ENCODE results near the gene MLLT6.

MLLT6 gene

DNA sequence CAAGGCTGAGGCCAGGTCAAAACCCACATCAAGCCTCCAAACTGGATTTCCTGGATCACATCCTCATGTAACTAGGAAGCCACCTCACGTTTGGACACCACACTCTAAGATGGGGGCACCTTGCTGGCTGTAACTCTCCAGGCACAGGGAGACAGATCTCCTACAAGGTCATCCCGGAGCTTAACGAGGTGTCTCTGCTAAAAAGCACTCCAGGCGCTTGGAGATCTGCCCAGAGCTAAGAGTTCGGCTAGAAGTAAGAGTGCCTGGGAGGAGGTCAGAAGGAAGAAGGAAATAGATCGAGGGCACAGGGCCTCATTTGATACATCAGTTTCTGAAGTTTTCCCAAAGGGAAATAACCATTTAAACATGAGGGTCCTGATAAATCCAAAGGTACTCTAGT lies 63.3 kb downstream of the MLLT6 start:
- no peak for DNase-seq (ENCODE audit: low spot score)

DNA sequence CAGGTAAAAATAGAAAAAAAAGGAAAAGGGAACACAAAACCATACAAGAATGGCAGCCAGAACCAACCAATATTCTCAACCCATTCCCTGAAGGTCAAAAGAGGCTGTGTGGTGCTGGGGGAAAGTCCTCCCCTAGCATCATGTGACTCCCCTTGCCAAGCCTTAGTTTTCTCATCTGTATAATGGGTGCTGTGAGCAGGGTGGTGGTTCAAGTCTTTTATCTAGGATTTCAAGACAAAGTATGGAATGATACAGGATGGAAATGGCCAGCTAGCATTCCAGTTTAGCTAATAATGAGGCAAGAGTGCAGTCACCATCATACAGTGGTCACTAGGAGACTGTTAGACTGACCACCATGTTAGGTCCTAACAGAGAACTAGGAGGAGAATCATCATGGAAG lies 68.2 kb downstream of the MLLT6 start:
- no peak for DNase-seq (ENCODE audit: low spot score)

DNA sequence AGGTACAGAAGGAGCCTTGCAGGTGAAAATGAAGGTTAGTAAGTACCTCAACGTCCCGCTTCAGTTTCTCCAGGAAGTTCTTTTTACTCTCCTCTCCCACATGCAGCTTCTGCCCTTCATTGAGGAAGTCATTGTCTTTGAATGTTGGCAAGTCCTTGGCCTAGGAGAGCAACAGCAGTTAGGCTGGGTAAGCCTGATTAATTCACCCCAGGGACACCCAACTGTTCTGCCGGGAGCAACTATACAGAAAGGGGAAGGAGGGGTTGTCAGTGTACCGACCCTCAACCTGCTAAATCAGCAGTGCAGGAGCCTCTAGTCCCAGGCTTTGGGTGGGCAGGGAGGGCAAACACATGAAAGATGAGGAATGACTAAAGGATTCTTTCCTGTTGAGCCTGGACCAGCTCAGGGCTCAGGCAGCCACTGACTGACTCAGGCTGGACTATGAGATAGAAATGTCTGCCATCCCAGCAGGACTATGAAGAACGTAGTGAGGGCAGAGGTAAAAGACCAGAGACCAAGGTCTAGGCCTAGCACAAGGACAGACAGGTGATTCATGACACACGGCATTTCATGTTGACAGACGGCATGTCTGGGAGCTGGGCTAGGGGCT lies 72.7 kb downstream of the MLLT6 start:
- no peak for DNase-seq (ENCODE audit: low spot score)
